NCI-H446 treated with DMSO at 0.1 percent for 48 hours (cell line): ENCODE results near the gene WWC2.

Experiments
- DNase-seq: peaks from one replicate; lab custom pipeline; 2025; lab: John Stamatoyannopoulos, UW

WWC2 gene

DNA sequence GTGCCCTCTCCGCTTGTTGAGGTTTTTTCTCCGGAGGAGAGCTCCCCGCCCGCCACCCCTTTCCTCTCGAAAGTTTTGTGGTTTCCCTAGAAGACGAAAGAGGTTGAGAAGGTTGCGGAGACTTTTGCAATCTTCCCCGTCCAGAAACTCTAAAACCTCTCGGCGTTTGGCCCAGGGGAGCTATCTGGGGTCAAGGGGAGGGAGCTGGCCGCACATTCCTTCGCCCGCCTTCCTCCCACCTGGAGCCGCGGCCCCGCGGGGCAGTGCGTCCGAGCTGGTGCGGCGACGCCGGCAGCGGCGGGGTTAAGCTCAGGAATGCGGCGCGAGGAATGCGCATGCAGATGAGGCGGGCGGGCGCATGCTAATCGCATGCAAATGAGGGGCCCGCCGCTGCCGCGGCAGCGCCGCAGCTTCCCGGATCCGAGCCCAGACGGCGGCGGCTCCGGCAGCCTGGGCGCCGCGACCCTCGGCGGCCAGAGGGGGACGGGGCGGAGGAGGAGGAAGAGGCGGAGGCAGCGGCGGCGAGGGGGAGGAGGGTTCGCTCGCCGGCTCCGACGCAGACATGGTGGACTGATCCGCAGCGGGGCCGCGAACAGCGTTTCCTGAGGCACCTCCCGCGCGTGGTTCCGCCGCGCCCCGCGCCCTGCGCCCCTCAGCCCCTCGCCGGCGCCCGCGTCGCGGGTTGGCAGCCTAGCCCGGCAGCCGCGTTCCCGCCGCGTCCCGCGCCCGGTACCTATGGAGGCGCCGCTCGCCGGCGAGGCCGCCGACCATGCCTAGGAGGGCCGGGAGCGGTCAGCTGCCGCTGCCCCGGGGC lies at the start of gene WWC2:
Gene WWC2, plus strand, starts transcription at position 535 of the 814 bp plus-strand sequence. Its CDS starts 235 bp downstream, at position 770.
- no peak for DNase-seq

GRCh38 chr4:183053681-183054080 lies 45.4 kb upstream of the WWC2 start:
- no peak for DNase-seq

- no peak for DNase-seq
Measured at GRCh38 chr4:183057255-183057654, 41.8 kb upstream of the WWC2 start.

DNA sequence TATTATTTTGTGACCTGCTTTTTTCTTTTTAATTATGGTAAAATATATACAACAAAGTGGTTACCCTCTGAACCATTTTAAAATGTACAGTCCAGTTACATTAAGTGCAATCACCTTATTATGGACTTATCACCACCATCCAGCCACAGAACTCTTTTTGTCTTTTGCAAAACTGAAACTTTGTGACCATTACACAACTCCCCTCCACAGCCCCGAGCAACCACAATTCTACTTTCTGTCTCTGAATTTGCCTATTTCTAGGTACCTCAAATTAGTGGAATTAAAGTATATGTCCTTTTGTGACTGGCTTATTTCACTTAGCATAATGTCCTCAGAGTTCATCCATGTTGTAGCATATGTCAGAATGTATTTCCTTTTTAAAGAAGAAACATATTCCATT lies 39.3 kb upstream of the WWC2 start:
- no peak for DNase-seq

GRCh38 chr4:183068502-183068901 lies 30.6 kb upstream of the WWC2 start:
- DNase-seq, result no peak

- no peak for DNase-seq
Measured at GRCh38 chr4:183071222-183071621, 27.8 kb upstream of the WWC2 start.

DNA sequence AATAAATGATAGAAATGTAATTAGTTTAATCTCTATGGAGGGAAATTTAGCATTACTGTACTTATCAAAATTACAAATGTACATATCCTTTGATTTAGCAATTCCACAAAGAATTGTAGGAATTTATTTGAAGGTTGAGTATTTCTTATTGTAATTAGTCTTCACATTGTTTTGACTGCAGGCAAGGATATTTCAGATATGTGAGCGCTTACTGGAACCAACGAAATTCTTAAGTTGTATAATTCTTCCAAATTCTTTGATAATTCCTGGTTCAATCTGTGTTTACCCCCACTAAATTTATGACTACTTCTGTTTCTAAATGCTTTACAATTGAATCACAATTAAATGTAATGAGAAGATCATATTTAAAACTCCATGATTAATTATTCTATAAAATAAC lies 26.9 kb upstream of the WWC2 start:
- DNase-seq, result no peak

DNA sequence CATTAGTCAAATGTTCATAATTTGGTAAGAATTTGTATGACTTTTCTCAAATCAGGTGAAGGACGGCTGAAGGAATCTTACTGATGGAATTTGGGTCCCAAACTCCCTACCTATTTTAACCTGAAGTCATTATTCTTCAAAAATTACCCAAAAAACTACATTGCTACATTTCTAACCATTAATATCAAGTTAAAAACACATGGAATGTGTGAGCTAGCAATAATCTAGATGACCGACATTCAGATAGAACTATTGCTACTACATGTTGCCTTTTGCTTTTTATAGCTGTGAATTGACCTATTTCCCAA lies 25.3 kb upstream of the WWC2 start:
- DNase-seq, result no peak

DNA sequence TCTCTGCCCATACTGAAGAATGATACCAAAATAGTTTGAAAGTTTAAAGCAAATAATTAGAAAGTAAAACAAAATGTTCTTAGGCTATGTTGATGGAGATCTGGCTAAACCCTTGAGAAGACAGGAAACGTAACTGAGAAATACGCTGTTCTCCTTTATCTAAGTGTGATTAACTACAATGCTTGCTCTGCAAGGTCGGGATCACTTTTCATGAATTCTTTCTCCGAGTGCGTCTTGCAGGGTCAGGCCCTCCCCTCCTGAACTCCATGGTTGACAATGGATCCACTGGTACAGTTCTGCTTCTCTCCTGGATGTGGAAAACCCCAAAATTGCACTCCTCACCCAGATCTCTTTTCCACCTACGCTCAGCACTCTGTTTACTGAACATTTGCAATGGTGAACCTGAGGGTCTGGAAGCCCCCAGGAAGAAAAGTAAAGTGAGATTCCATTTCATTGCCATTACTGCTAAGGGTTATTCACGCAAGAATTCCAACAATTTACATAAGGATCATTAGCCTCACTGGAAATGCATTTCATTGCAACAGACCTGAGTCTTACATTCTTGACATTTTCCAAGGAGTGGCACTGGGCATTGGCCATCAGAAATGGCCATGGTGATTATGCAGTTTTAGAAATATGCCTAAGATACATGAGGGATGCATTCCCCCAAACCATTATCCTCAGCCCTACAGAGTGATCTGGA lies 24.6 kb upstream of the WWC2 start:
- no peak for DNase-seq

DNA sequence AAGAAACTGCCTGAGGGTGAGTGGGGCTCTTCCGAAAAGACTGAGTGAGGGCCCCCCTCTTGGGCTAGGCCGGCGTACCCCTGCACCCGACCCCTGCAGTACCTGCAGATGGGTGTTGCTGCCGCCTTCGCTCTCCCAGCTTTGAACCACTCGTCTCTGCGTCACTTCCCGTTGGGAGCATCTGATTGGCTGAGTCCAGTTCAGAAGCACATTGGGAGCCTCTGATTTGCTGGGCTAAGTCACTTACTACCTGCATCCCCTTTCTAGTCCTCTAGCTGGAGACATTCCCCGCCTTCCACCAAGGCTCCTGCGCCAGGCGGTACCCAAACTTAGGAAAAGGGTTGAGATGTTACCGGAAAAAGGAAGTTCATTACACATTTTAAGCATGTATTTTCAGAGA lies 20.4 kb upstream of the WWC2 start:
- DNase-seq, result no peak

- no peak for DNase-seq
Measured at GRCh38 chr4:183080372-183081115, 18.5 kb upstream of the WWC2 start.

DNA sequence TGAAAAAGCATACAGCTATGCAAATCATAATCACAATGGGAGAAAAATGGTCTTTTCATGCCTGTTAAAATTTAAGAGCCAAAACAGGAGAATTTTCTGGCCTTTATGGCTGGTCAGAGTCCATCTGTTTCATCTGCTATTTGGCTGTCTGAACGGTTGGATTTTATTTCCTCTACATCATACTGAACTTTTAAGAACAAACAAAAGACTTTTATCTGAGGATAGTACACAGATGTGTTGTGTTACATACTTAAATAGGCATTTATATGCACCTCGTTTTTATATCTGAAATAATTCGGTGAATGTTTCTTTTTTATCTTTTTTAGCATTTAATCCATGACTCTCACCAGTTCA lies 18.0 kb upstream of the WWC2 start:
- no peak for DNase-seq

GRCh38 chr4:183082053-183082452 lies 17.0 kb upstream of the WWC2 start:
- DNase-seq, result no peak

DNA sequence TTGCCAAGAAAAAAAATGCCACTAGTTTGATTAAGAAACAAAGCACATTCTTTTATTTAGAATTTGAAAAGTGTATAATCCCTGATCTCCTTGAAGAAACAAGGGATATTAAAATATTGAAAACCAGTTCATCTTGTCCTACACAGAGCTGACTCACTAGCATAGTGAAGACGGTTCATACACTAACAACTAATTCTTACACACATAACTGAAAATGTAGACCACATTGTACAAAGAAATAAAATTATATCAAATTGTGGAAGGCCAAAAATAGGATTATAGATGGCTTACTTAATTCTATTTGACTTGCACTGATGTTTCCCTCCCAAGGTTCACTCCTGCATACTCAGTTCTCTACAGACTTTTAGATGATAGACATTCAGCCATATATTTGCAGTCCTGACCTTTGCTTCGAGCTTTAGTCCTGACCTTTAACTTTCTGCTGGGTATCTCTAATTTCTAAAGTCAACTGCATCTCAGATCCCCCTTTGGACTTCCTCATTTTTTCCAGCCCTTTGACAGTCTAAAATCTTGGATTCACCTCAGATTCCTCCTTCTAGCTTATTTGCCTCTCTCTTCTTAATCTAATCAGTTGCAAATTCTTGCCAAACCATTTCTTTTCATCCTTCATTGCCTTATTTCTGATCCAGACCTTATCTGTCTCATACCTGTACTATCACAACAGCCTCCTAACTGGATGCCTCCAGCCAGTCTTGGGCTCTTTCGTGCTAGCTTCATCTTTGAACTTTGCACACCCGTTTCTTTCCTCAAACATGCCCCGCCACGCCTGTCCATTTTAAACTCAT lies 4.5 kb upstream of the WWC2 start:
- DNase-seq, result no peak

DNA sequence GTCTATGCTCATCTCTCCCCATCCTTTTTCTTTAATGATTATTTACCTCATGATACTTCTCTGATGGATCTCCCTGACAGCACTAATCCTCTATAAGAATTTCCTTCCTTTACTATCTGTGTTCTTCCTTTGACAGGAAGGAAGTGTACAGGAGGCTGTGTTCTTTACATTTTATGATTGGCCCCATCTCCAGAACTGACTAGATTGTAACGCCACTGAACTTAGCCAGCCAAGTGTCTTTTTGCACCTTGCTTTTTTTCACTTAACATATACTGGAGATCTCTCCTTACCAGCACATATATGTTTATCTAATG lies 3.9 kb upstream of the WWC2 start:
- DNase-seq, result no peak

- DNase-seq, result no peak
Measured at GRCh38 chr4:183096276-183096965, 2.6 kb upstream of the WWC2 start.

DNA sequence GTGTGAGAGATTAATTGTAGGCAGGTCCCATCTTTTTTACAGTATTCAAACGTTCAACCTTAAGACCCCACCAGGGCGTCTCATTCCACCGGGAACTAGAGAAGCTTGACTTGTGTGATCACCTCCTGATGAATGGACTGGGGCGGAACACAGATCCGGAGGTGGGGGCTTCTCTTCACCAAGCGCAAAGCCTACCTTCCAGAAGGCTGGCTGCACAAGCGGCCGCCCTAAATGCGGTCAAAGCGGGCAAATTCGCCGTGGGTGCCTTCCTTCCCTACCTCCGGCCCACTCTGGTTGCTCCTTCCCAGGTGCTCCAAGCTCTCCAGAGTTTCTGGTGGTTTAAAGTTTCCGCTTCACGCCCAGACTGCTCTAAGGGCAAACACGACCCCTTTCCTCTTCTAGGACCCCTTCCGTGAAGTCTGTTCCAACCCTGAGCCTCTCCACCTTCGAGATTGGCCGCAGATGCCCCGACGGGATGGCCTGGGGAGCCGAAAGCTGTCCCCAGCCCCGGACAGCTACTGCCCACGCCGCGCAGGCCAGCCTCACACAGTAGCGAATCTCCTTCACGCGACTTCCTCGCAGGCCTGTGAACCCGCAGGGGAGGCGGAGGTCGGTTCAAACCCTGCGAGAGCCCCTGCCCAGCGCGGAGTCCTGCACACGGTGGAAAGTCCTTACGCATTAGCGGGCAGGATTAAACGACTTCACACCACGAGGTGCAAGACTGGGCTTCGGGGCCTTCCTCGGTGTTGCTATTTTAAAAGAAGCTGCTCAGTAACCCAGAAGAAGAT lies 1.6 kb upstream of the WWC2 start:
- DNase-seq, result no peak

DNA sequence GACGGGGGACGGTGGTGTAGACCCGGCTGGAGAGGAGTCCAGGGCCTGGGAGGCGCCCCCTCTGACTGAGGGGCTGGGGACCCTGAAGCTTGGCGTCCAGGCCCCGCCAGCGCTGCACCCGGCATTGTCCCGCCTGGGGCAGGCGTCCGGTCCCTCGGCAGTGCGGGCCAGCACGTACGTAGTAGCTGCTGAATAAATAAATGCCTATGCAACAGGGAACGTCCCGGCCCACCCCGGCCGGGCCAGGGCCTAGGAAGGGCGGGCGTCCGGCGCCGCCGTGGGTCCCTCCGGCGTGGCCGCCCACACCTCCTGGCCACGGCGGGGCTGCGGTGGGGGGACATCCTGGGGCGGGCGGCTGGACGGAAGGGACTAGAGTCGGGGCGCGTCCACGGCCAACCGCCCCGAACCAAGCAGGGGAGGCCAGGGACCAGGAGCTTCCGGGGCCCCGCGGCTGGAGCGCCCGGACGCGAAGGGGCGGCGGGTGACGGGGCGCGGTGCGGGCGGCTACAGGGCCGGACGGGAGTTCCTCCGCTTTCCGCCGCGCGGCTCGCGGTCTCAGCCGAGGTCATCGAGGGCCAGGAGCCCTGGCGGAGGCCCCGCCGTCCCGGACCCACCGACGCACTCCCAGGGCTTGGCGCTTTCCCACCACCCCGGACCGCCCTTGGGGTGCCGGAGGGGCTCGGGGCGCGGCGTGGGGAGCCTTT lies 886 bp upstream of the WWC2 start:
- DNase-seq, result no peak

- no peak for DNase-seq
Measured at GRCh38 chr4:183099537-183100297, 660 bp downstream of the WWC2 start.

DNA sequence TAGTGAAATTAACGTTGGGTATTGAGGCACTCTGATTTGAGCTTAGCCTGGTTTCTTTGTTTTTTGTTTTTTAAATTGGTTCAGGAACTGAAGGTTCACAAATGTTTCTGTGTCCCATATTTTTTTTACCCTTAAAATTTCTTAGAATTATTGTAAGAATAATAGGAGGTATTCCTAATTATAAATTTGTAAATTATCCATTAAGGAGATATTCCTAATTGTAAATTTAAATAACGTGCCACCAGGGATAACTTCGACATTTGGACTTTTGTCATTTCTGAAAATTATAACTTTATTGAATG lies 1.2 kb downstream of the WWC2 start:
- no peak for DNase-seq
